ENCODE measurements around the gene B3GLCT.
"Not testable (repeated sequence)": the region's sequence is repeated elsewhere in the genome, so short reads cannot be mapped to it uniquely, and the experiment has no call there.

Gene B3GLCT

DNA sequence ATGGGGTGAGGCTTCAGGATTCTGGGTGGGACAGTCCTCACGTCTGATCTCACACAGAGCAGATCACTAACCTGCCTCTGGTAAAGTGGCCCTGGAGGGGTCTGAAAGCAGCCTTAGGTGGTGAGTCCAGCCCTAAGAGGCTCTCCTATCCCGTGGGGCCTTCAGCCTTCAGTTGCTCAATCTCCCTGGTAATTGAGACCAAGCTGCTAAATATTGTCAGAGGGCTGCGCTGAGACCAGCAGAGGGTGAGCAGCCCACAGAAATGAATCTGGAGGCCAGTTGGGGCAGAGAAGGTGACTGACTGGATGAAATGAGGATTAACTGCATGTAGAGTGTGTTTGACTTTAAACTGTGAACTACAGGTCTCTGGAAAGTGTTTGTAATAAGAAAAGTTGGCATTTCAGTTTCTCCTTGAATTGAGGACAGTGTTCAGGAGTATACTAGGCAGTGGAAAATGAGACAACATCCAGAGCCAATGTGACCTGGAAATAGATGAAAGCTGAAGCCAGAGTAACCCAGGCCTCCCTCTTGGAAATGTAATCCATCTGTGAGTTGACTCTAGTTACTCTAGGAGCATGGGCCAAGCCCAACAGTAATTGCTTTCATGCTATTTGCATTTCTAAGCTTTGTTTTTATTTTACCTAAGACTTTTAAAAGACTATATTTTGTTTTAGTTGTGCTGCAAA lies 23.8 kb upstream of the B3GLCT start:
- H3K9me3 ChIP-seq (replicated peaks; ENCODE audit: insufficient read depth, low read length) = no peaks in the 10 kb centered on the region
- no peak overlapping the region for H3K9ac ChIP-seq (ENCODE audit: low read length)
- no peak overlapping the region for H3K4me2 ChIP-seq (ENCODE audit: low read depth, low read length)
- DNase-seq = no peak
- TF ChIP-seq, protein P1, sequence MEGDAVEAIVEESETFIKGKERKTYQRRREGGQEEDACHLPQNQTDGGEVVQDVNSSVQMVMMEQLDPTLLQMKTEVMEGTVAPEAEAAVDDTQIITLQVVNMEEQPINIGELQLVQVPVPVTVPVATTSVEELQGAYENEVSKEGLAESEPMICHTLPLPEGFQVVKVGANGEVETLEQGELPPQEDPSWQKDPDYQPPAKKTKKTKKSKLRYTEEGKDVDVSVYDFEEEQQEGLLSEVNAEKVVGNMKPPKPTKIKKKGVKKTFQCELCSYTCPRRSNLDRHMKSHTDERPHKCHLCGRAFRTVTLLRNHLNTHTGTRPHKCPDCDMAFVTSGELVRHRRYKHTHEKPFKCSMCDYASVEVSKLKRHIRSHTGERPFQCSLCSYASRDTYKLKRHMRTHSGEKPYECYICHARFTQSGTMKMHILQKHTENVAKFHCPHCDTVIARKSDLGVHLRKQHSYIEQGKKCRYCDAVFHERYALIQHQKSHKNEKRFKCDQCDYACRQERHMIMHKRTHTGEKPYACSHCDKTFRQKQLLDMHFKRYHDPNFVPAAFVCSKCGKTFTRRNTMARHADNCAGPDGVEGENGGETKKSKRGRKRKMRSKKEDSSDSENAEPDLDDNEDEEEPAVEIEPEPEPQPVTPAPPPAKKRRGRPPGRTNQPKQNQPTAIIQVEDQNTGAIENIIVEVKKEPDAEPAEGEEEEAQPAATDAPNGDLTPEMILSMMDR (IDR thresholded peaks at IDR 0.05; ENCODE audit: low read length) = no peak
- TF ChIP-seq EZH2phosphoT487 (IDR thresholded peaks at IDR 0.05; ENCODE audit: low read length) (no peak), EZH2 (optimal IDR thresholded peaks at IDR 0.05; ENCODE audit: low read depth, low read length) (no peak)
- H4K20me1 ChIP-seq (ENCODE audit: insufficient read depth, low read length) = no peaks in the 10 kb centered on the region
- H3K4me1 ChIP-seq (ENCODE audit: low read length) = no peaks in the 10 kb centered on the region
- no peaks in the 10 kb centered on the region for H3F3A ChIP-seq (ENCODE audit: insufficient read depth, low read length)
- no peaks in the 10 kb centered on the region for H3K9me2 ChIP-seq (replicated peaks; ENCODE audit: insufficient read depth, low read length)
- H3K4me3 ChIP-seq (ENCODE audit: low read length) = no peak overlapping the region
- no peak overlapping the region for H2AFZ ChIP-seq (ENCODE audit: low read length)
- H3K36me3 ChIP-seq (replicated peaks; ENCODE audit: insufficient read depth, low read length) = no peaks in the 10 kb centered on the region
- no peaks in the 10 kb centered on the region for H3K27me3 ChIP-seq (replicated peaks; ENCODE audit: insufficient read depth, low read length)
- no peaks in the 10 kb centered on the region for H3K79me2 ChIP-seq (ENCODE audit: low read length)
- H3K27ac ChIP-seq (ENCODE audit: low read length) = no peak overlapping the region

DNA sequence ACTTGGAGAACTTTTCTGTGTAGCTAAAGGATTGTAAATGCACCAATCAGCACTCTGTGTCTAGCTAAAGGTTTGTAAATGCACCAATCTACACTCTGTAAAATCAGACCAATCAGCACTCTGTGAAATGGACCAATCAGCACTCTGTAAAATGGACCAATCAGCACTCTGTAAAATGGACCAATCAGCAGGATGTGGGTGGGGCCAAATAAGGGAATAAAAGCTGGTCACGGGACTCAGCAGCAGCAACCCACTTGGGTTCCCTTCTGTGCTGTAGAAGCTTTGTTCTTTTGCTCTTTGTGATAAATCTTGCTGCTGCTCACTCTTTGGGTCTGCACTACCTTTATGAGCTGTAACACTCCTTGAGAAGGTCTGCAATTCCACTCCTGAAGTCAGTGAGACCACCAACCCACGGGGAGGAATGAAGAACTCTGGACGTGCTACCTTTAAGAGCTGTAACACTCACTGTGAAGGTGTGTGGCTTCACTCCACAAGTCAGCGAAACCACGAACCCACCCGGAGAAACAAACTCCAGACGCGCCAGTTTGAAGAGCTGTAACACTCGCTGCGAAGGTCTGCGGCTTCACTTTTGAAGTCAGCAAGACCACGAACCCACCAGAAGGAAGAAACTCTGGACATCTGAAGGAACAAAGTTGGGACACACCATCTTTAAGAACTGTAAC lies 21.8 kb upstream of the B3GLCT start:
- not testable (repeated sequence) for H3K9me2 ChIP-seq (replicated peaks; ENCODE audit: insufficient read depth, low read length); H3K4me2 ChIP-seq (ENCODE audit: low read depth, low read length); H3K27me3 ChIP-seq (replicated peaks; ENCODE audit: insufficient read depth, low read length); H3K27ac ChIP-seq (ENCODE audit: low read length); H3K4me3 ChIP-seq (ENCODE audit: low read length); H3K79me2 ChIP-seq (ENCODE audit: low read length); DNase-seq; H3K4me1 ChIP-seq (ENCODE audit: low read length); H3K9ac ChIP-seq (ENCODE audit: low read length); H3K9me3 ChIP-seq (replicated peaks; ENCODE audit: insufficient read depth, low read length); H4K20me1 ChIP-seq (ENCODE audit: insufficient read depth, low read length); H2AFZ ChIP-seq (ENCODE audit: low read length); H3F3A ChIP-seq (ENCODE audit: insufficient read depth, low read length); H3K36me3 ChIP-seq (replicated peaks; ENCODE audit: insufficient read depth, low read length)

DNA sequence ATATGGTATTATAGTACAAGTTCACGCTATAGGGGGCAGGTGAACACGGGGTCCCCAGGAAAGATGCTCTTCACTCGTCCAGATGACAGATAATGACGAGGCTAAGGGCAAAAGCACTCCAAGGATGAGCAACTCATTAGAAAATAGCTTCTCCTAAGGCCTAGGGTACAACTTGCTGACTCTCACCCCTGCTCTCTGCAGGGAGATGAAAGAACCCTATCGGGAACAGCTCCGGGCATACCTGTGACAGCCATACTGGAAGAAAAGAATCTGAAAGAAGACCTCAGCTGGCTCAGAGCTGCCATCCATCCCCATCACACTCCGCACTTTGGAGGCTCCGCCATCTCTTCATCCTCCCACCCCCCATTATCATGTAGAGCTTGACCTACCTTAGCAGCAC lies 20.5 kb upstream of the B3GLCT start:
- Histone ChIP-seq H4K20me1 (ENCODE audit: insufficient read depth, low read length) (no peaks in the 10 kb centered on the region), H2AFZ (ENCODE audit: low read length) (no peak overlapping the region), H3K9me3 (replicated peaks; ENCODE audit: insufficient read depth, low read length) (no peaks in the 10 kb centered on the region), H3K9me2 (replicated peaks; ENCODE audit: insufficient read depth, low read length) (no peaks in the 10 kb centered on the region), H3K9ac (ENCODE audit: low read length) (no peak overlapping the region), H3K79me2 (ENCODE audit: low read length) (no peaks in the 10 kb centered on the region), H3K4me2 (ENCODE audit: low read depth, low read length) (no peak overlapping the region), H3K4me3 (ENCODE audit: low read length) (no peak overlapping the region), H3F3A (ENCODE audit: insufficient read depth, low read length) (no peaks in the 10 kb centered on the region), H3K27me3 (replicated peaks; ENCODE audit: insufficient read depth, low read length) (no peaks in the 10 kb centered on the region), H3K27ac (ENCODE audit: low read length) (no peak overlapping the region), H3K4me1 (ENCODE audit: low read length) (no peaks in the 10 kb centered on the region), H3K36me3 (replicated peaks; ENCODE audit: insufficient read depth, low read length) (no peaks in the 10 kb centered on the region)
- TF ChIP-seq, protein P1 (IDR thresholded peaks at IDR 0.05; ENCODE audit: low read length) = no peak
- TF ChIP-seq EZH2phosphoT487 (IDR thresholded peaks at IDR 0.05; ENCODE audit: low read length) (no peak), EZH2 (optimal IDR thresholded peaks at IDR 0.05; ENCODE audit: low read depth, low read length) (no peak)
- DNase-seq = no peak

DNA sequence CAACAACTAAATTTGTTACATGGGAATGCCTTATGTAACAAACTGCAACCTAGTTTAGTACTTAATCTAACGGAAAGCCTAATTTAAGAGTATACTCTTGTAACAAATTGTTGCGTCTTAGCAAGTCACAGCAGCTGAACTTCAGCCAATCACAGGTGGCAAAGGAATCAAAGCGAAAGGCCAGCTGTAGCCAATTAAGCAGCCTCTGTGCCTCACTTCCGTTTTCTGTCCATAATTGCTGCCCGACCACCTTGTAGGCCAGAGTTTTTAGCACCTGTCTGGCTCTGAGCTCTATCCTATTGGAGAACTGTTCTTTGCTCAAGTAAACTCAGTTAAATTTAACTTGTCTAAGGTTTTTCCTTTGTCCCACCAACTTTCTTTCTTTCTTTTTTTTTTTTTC lies 20.0 kb upstream of the B3GLCT start:
- no peaks in the 10 kb centered on the region for H3K4me1 ChIP-seq (ENCODE audit: low read length)
- H3K9ac ChIP-seq (ENCODE audit: low read length) = no peak overlapping the region
- no peak overlapping the region for H3K4me3 ChIP-seq (ENCODE audit: low read length)
- H3K4me2 ChIP-seq (ENCODE audit: low read depth, low read length) = no peak overlapping the region
- H3K27ac ChIP-seq (ENCODE audit: low read length) = no peak overlapping the region
- H3K36me3 ChIP-seq (replicated peaks; ENCODE audit: insufficient read depth, low read length) = no peaks in the 10 kb centered on the region
- no peaks in the 10 kb centered on the region for H3K79me2 ChIP-seq (ENCODE audit: low read length)
- no peaks in the 10 kb centered on the region for H4K20me1 ChIP-seq (ENCODE audit: insufficient read depth, low read length)
- no peaks in the 10 kb centered on the region for H3K9me3 ChIP-seq (replicated peaks; ENCODE audit: insufficient read depth, low read length)
- H3K27me3 ChIP-seq (replicated peaks; ENCODE audit: insufficient read depth, low read length) = no peaks in the 10 kb centered on the region
- TF ChIP-seq, protein P1 (IDR thresholded peaks at IDR 0.05; ENCODE audit: low read length) = no peak
- TF ChIP-seq EZH2 (optimal IDR thresholded peaks at IDR 0.05; ENCODE audit: low read depth, low read length) (no peak), EZH2phosphoT487 (IDR thresholded peaks at IDR 0.05; ENCODE audit: low read length) (no peak)
- H2AFZ ChIP-seq (ENCODE audit: low read length) = no peak overlapping the region
- no peak for DNase-seq
- no peaks in the 10 kb centered on the region for H3F3A ChIP-seq (ENCODE audit: insufficient read depth, low read length)
- H3K9me2 ChIP-seq (replicated peaks; ENCODE audit: insufficient read depth, low read length) = no peaks in the 10 kb centered on the region
